ENCODE measurements around the gene LDLRAD2. TPM values are rescaled to one million over a fixed set of nuclear protein-coding genes. Genes with fewer than 3 reads are reported as not detected.

Gene LDLRAD2
- total RNA-seq, 1 experiment from 2014 or later: not detected

- H3K9me2 ChIP-seq (ENCODE audit: insufficient read depth): no peaks in the 10 kb centered on the region
- no peaks in the 10 kb centered on the region for H3K79me2 ChIP-seq (ENCODE audit: insufficient read depth, low read length)
- ATAC-seq: no peak
- no peaks in the 10 kb centered on the region for H4K20me1 ChIP-seq (ENCODE audit: insufficient read depth)
- peaks cover 0 to 8% of the 10 kb centered on the region in 2 experiments; a peak in 3 of 4 replicates for H3K36me3 ChIP-seq (ENCODE audit: control insufficient read depth in 1 of 2, insufficient read depth in 2 of 2, low read length in 2 of 2)
- no peak overlapping the region for H3K9ac ChIP-seq (ENCODE audit: low read length)
- peaks cover 0 to 5% of the 10 kb centered on the region in 2 experiments; a peak in 1 of 4 replicates for H3K9me3 ChIP-seq (ENCODE audit: control insufficient read depth in 1 of 2, insufficient read depth in 1 of 2, low read depth in 1 of 2, low read length in 2 of 2)
- H3K4me2 ChIP-seq (ENCODE audit: low read length): no peak overlapping the region
- H3K27me3 ChIP-seq (ENCODE audit: insufficient read depth, low read length): no peaks in the 10 kb centered on the region
- H3K27ac ChIP-seq (ENCODE audit: low read depth, low read length): no peak overlapping the region
- intact Hi-C loops (cut with micrococcal nuclease): no loop called here
- no peak overlapping the region for H2AFZ ChIP-seq (ENCODE audit: low read depth, low read length, poor library complexity, severe bottlenecking)
- H3K4me3 ChIP-seq (replicated peaks in 1 of 2; ENCODE audit: low read depth in 1 of 2, low read length in 2 of 2): no peak overlapping the region
- no peak for DNase-seq (ENCODE audit: low read depth, low spot score)
- TF ChIP-seq JUND (IDR thresholded peaks at IDR 0.05) (no peak), CBX3 (IDR thresholded peaks at IDR 0.05; ENCODE audit: low read depth) (no peak), RAD21 (IDR thresholded peaks at IDR 0.05; ENCODE audit: low read depth) (no peak), REST (IDR thresholded peaks at IDR 0.05; ENCODE audit: low read depth) (no peak), ZFX (IDR thresholded peaks at IDR 0.05) (no peak), ZNF274 (IDR thresholded peaks at IDR 0.05; ENCODE audit: low read depth, low read length) (no peak), SRF (IDR thresholded peaks at IDR 0.05; ENCODE audit: low read depth) (no peak), ZBTB33 (IDR thresholded peaks at IDR 0.05; ENCODE audit: extremely low read depth, insufficient replicate concordance, low read length) (no peak), ELF1 (IDR thresholded peaks at IDR 0.05; ENCODE audit: borderline replicate concordance, low read depth) (no peak), POLR2A (IDR thresholded peaks at IDR 0.05; ENCODE audit: borderline replicate concordance, extremely low read depth, insufficient read depth, insufficient read length) (no peak), YY1 (IDR thresholded peaks at IDR 0.05; ENCODE audit: extremely low read depth, insufficient replicate concordance, low read depth, low read length) (no peak), POLR2AphosphoS5 (IDR thresholded peaks at IDR 0.05; ENCODE audit: low read depth, low read length) (no peak), EGR1 (IDR thresholded peaks at IDR 0.05; ENCODE audit: low read depth) (no peak), EZH2phosphoT487 (IDR thresholded peaks at IDR 0.05; ENCODE audit: borderline replicate concordance) (no peak), FOSL1 (IDR thresholded peaks at IDR 0.05; ENCODE audit: low read depth) (no peak), SP1 (IDR thresholded peaks at IDR 0.05; ENCODE audit: low read depth) (no peak), TCF7L2 (IDR thresholded peaks at IDR 0.05; ENCODE audit: borderline replicate concordance, extremely low read depth, insufficient read depth, insufficient read length) (no peak)
- TF ChIP-seq, protein P1, sequence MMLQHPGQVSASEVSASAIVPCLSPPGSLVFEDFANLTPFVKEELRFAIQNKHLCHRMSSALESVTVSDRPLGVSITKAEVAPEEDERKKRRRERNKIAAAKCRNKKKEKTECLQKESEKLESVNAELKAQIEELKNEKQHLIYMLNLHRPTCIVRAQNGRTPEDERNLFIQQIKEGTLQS (IDR thresholded peaks at IDR 0.05): no peak
- TF ChIP-seq, protein P2, sequence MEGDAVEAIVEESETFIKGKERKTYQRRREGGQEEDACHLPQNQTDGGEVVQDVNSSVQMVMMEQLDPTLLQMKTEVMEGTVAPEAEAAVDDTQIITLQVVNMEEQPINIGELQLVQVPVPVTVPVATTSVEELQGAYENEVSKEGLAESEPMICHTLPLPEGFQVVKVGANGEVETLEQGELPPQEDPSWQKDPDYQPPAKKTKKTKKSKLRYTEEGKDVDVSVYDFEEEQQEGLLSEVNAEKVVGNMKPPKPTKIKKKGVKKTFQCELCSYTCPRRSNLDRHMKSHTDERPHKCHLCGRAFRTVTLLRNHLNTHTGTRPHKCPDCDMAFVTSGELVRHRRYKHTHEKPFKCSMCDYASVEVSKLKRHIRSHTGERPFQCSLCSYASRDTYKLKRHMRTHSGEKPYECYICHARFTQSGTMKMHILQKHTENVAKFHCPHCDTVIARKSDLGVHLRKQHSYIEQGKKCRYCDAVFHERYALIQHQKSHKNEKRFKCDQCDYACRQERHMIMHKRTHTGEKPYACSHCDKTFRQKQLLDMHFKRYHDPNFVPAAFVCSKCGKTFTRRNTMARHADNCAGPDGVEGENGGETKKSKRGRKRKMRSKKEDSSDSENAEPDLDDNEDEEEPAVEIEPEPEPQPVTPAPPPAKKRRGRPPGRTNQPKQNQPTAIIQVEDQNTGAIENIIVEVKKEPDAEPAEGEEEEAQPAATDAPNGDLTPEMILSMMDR (IDR thresholded peaks at IDR 0.05 in 2 of 3, conservative IDR thresholded peaks at IDR 0.05 in 1 of 3; ENCODE audit: borderline replicate concordance in 1 of 3, insufficient read depth in 1 of 3, low read depth in 2 of 3, low read length in 2 of 3): no peak
- POLR2A ChIA-PET: no interaction called here
- CTCF ChIA-PET: no interaction called here
- no peaks in the 10 kb centered on the region for H3K4me1 ChIP-seq (ENCODE audit: control insufficient read depth in 1 of 2, insufficient read depth in 2 of 2, low read length in 2 of 2)
- RAD21 ChIA-PET (ENCODE audit: low non-redundant PET in 1 of 2, low total read pairs in 2 of 2, uncharacterized antibody in 2 of 2, unreplicated experiment in 2 of 2): no interaction called here
- BruUV-seq (replicated peaks): no TSS peak
Observed at GRCh38 chr1:21836010-21836409, 23.9 kb downstream of the LDLRAD2 start.

Data from HCT116 (cell line).